CD4-positive, alpha-beta T cell (primary cell): ENCODE data around the gene B3GNT2. TPM values are rescaled to one million over a fixed set of nuclear protein-coding genes. Genes with fewer than 3 reads are reported as not detected.

Source experiments
- ATAC-seq: fragments of 200-7000 bp; cut with Tn5 transposase; one replicate; pipeline ENCODE4 v1.10.0; 2022; ENCODE audit warnings: mild to moderate bottlenecking; ENCODE audit not compliant: poor library complexity
- CTCF ChIA-PET: fragments of 350-600 bp; sonication (Branson Sonifier 250); formaldehyde crosslinking; loops from one replicate; lab custom pipeline; 2021; ENCODE audit warnings: antibody characterized with exemption, inconsistent platforms; lab: Charles Lee
- POLR2A ChIA-PET: fragments of 350-600 bp; sonication (Branson Sonifier 250); formaldehyde crosslinking; loops from one replicate; lab custom pipeline; 2021; ENCODE audit warnings: antibody characterized with exemption, inconsistent platforms; lab: Charles Lee
- DNase-seq, 14 experiments: peaks; one replicate each; pipeline ENCODE4 v3.0.0-alpha.2; 2013 to 2020; ENCODE audit warnings: mixed read lengths in 2 of 14
- H3K27ac ChIP-seq, 2 donors: one replicate each; pipeline versions ENCODE4 v1.5.1 to v1.7.0; 2013; ENCODE audit warnings: low read length in 2 of 2, low read depth in 1 of 2, mild to moderate bottlenecking in 1 of 2
- H3K27me3 ChIP-seq, 2 experiments: 1 replicate in 1 of 2; 2 replicates in 1 of 2; pipeline versions ENCODE4 v1.6.1 to v1.7.0; 2013; ENCODE audit warnings: low read length in 2 of 2, control low read depth in 1 of 2, mild to moderate bottlenecking in 1 of 2, moderate library complexity in 1 of 2; ENCODE audit not compliant: insufficient read depth in 2 of 2, control insufficient read depth in 1 of 2
- H3K36me3 ChIP-seq: one replicate; pipeline ENCODE4 v1.6.1; 2013; ENCODE audit warnings: low read length, control low read depth; ENCODE audit not compliant: insufficient read depth
- H3K4me1 ChIP-seq: one replicate; pipeline ENCODE4 v1.6.1; 2013; ENCODE audit warnings: low read length, control low read depth; ENCODE audit not compliant: insufficient read depth
- H3K4me3 ChIP-seq: one replicate; pipeline ENCODE4 v1.5.1; 2013; ENCODE audit warnings: mild to moderate bottlenecking, low read length, moderate library complexity
- H3K9me3 ChIP-seq, 2 experiments: 1 replicate in 1 of 2; 2 replicates in 1 of 2; pipeline versions ENCODE4 v1.6.1 to v1.7.0; 2013; ENCODE audit warnings: low read length in 2 of 2, mild to moderate bottlenecking in 2 of 2, control low read depth in 1 of 2, moderate library complexity in 1 of 2; ENCODE audit not compliant: control insufficient read depth in 1 of 2, insufficient read depth in 1 of 2
- H3K27ac Mint-ChIP-seq: one replicate; pipeline ENCODE4 v1.8.0; 2020; ENCODE audit warnings: mixed read lengths
- H3K27me3 Mint-ChIP-seq: one replicate; pipeline ENCODE4 v1.8.0; 2021; ENCODE audit warnings: mixed read lengths
- H3K36me3 Mint-ChIP-seq: one replicate; pipeline ENCODE4 v1.8.0; 2021; ENCODE audit warnings: low read depth, mixed read lengths
- H3K4me1 Mint-ChIP-seq: one replicate; pipeline ENCODE4 v1.8.0; 2021; ENCODE audit warnings: low read depth, mixed read lengths
- H3K4me3 Mint-ChIP-seq: one replicate; pipeline ENCODE4 v1.8.0; 2020; ENCODE audit warnings: mild to moderate bottlenecking, mixed read lengths
- H3K9me3 Mint-ChIP-seq: one replicate; pipeline ENCODE4 v1.8.0; 2020; ENCODE audit warnings: mixed read lengths
- CTCF ChIP-seq: fragments of 200-600 bp; IDR thresholded peaks from one replicate; pipeline ENCODE4 v1.8.0; 2022; ENCODE audit warnings: antibody characterized with exemption, mild to moderate bottlenecking
- intact Hi-C, 2 experiments: fragments of 100-400 bp; cut with DNase I in 1 of 2; cut with micrococcal nuclease in 1 of 2; formaldehyde crosslinking; loops; one replicate each; pipeline versions ENCODE4 v1.15.1 to v1.9.0; 2023 to 2025; cut with DNase I, micrococcal nuclease
- total RNA-seq, 174 experiments: library from RNA in 2 of 174; stranded (reverse) in 2 of 174; gene quantifications; one replicate each; pipeline ENCODE4 v1.2.3 and lab custom pipeline; 2021 to 2026

The B3GNT2 gene
- total RNA-seq, 2 experiments from 2014 or later = 47.7 TPM

GRCh38 chr2:62194558-62195420 lies 1.1 kb upstream of the B3GNT2 start:
- Mint-ChIP-seq H3K27me3 (no peaks in the 10 kb centered on the region), H3K36me3 (peaks cover 6% of the 10 kb centered on the region), H3K4me3 (peak overlapping the region; percentile 87), H3K9me3 (no peaks in the 10 kb centered on the region), H3K27ac (peak overlapping the region; percentile 70), H3K4me1 (peaks cover 19% of the 10 kb centered on the region)
- peaks cover 28% of the 10 kb centered on the region for H3K4me1 ChIP-seq
- DNase-seq (peak in 1 of 14 experiments; percentile 34), ATAC-seq (no peak)
- POLR2A ChIA-PET = interaction anchor here (1.4 to 1.5 kb wide), 2 partner anchors 41 to 657 kb away, joined by 3 to 6 read pairs; partner anchors contain the start of gene XPO1
- intact Hi-C loops = loop anchor here (2.0 to 10.0 kb wide), 10 partner anchors 110 to 1440 kb away; partner anchors contain the start of genes COMMD1 (in 2 of the 2), CCT4 (in 1 of the 2), MDH1 (in 1 of the 2) and PAPOLG (in 1 of the 2)
- H3K27ac ChIP-seq = peak overlapping the region; percentile 40 to 50
- H3K36me3 ChIP-seq = no peaks in the 10 kb centered on the region
- CTCF ChIA-PET = no interaction called here
- peak overlapping the region; percentile 98 for H3K4me3 ChIP-seq
- no peaks in the 10 kb centered on the region for H3K9me3 ChIP-seq
- no peak for TF ChIP-seq CTCF
- no peaks in the 10 kb centered on the region for H3K27me3 ChIP-seq

- peak overlapping the region; percentile 78 for H3K27ac Mint-ChIP-seq
- CTCF ChIA-PET = interaction anchor here (1.0 kb wide), 1 partner anchor 61 kb away, joined by 3 read pairs; no protein-coding TSS in a partner anchor
- H3K4me1 Mint-ChIP-seq = peaks cover 35% of the 10 kb centered on the region
Observed at GRCh38 chr2:62196278-62196901, 475 bp downstream of the B3GNT2 start.

More at GRCh38 chr2:62196278-62196901, 475 bp downstream of the B3GNT2 start:
- Histone ChIP-seq H3K4me1 (peaks cover 34% of the 10 kb centered on the region), H3K9me3 (no peaks in the 10 kb centered on the region), H3K27me3 (no peaks in the 10 kb centered on the region), H3K27ac (peak overlapping the region; percentile 75 to 88), H3K4me3 (peak overlapping the region; percentile 98), H3K36me3 (no peaks in the 10 kb centered on the region)
- ATAC-seq (peak; percentile 29), DNase-seq (peak; percentile 25 to 73 (median 50))
- no peak for TF ChIP-seq CTCF
- intact Hi-C loops = loop anchor here (5.0 to 10.0 kb wide), 8 partner anchors 108 to 1442 kb away; partner anchors contain the start of genes COMMD1 (in 2 of the 2), CCT4 (in 1 of the 2), MDH1 (in 1 of the 2) and PAPOLG (in 1 of the 2)
- H3K27me3 Mint-ChIP-seq = no peaks in the 10 kb centered on the region
- peak overlapping the region; percentile 95 for H3K4me3 Mint-ChIP-seq
- H3K36me3 Mint-ChIP-seq = peaks cover 6% of the 10 kb centered on the region
- no peaks in the 10 kb centered on the region for H3K9me3 Mint-ChIP-seq
- POLR2A ChIA-PET = interaction anchor here (0.6 to 1.6 kb wide), 4 partner anchors 8 to 658 kb away, joined by 3 to 6 read pairs (median 3); partner anchors contain the start of gene XPO1
